Measurements from ENCODE around the gene ANKRD44. TPM values are rescaled to one million over a fixed set of nuclear protein-coding genes. Genes with fewer than 3 reads are reported as not detected.
"Not testable (repeated sequence)": the region's sequence is repeated elsewhere in the genome, so short reads cannot be mapped to it uniquely, and the experiment has no call there.

The ANKRD44 gene
- total RNA-seq, 2 donors from 2014 or later = 21.2 to 24.5 TPM

GRCh38 chr2:197297266-197297665 lies 13.3 kb downstream of the ANKRD44 start:
- no peak for DNase-seq (ENCODE audit: low spot score)
- intact Hi-C loops (cut with DNase I) = no loop called here

DNA sequence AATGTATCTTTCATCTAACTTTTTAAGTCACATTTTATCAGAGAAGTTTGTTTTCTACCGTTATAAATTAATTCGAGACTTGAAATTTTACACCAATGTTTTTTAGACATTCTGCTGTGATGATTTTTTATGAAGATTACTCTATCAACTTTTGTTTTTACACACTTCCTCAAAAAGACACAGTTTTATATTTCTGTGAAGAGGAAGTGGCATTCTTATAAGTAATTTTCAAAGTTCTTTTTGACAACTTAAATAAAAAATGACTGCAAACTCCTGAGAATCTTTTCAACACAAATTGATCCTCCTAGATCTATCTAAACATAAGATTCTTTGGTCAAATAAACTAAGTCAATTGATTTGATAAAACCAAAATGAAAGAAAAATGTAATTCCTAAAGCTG lies 13.7 kb downstream of the ANKRD44 start:
- DNase-seq (ENCODE audit: low spot score) = no peak
- intact Hi-C loops (cut with DNase I) = no loop called here

- intact Hi-C loops (cut with DNase I) = no loop called here
- no peak for DNase-seq (ENCODE audit: low spot score)
These were observed 16.3 kb downstream of the ANKRD44 start for GRCh38 chr2:197294260-197294659.

- intact Hi-C loops (cut with DNase I) = no loop called here
These were observed 17.1 kb downstream of the ANKRD44 start for GRCh38 chr2:197293252-197294007.

GRCh38 chr2:197292619-197293018 lies 18.0 kb downstream of the ANKRD44 start:
- no peak for DNase-seq (ENCODE audit: low spot score)
- intact Hi-C loops (cut with DNase I) = no loop called here

More at GRCh38 chr2:197293252-197294007, 17.1 kb downstream of the ANKRD44 start:
- DNase-seq (ENCODE audit: low spot score) = no peak

GRCh38 chr2:197287596-197287932 lies 23.0 kb downstream of the ANKRD44 start:
- DNase-seq (ENCODE audit: low spot score); intact Hi-C loops (cut with DNase I): not testable (repeated sequence)

DNA sequence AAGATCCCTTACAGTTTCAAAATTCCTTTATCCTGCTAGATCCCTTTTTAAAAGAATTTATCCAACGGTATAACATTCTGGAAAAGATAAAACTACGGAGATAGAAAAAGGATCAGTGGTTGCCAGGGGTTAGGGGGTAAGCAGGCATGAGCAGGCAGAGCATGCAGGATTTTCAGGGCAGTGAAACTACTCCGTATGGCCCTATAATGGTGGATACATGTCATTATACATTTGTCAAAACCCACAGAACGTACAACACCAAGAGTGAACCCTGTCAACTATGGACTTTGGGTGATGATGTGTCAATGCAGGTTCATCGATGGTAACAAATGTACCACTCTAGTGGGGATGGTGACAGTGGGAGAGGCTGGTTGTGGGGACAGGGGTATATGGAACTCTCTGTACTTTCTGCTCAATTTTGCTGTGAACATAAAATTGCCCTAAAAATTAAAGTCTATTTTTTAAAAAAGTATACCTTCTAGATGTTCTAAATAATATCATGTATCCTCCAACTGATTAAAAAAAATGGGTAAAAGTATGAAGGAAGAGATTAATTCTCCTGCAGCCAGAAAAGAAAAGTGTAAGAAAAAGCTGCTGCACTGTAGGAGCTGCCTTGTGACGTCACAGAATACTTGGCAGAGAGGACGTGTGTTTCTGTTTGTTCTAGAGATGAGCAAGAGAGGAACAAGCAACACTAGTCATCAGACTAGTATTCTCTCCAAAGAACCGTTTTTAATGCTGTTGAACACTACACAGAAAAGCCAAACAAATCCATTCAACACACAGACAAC lies 23.6 kb downstream of the ANKRD44 start:
- no peak for DNase-seq (ENCODE audit: low spot score)
- intact Hi-C loops (cut with DNase I) = no loop called here

DNA sequence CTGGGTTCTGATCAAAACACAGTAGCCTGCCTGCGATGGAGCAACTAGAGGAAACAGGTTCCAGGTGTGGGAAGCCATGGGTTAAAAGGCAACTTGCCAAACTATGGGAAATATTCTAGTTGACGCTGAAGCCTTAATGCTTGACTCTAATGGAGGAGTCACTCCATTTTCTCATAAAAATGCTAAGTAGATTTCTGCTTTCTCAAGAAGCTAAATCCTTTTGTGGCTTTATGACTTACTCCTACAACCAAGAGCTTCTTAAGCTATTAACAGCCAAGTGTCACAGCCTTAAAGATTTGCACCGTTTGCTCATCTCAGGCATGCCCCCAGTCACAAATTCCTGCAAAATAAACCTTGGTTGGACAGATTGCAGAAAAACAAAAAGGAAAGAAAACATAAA lies 25.2 kb downstream of the ANKRD44 start:
- intact Hi-C loops (cut with DNase I) = no loop called here
- DNase-seq (ENCODE audit: low spot score) = no peak

- intact Hi-C loops (cut with DNase I) = no loop called here
- DNase-seq (ENCODE audit: low spot score) = no peak
These were observed 25.6 kb downstream of the ANKRD44 start for GRCh38 chr2:197284956-197285355.

- DNase-seq (ENCODE audit: low spot score) = no peak
- intact Hi-C loops (cut with DNase I) = no loop called here
These were observed 29.2 kb downstream of the ANKRD44 start for GRCh38 chr2:197281421-197281820.

GRCh38 chr2:197280015-197280702 lies 30.4 kb downstream of the ANKRD44 start:
- no peak for DNase-seq (ENCODE audit: low spot score)
- intact Hi-C loops (cut with DNase I) = no loop called here

- intact Hi-C loops (cut with DNase I) = no loop called here
- DNase-seq (ENCODE audit: low spot score) = no peak
These were observed 31.5 kb downstream of the ANKRD44 start for GRCh38 chr2:197278799-197279763.

DNA sequence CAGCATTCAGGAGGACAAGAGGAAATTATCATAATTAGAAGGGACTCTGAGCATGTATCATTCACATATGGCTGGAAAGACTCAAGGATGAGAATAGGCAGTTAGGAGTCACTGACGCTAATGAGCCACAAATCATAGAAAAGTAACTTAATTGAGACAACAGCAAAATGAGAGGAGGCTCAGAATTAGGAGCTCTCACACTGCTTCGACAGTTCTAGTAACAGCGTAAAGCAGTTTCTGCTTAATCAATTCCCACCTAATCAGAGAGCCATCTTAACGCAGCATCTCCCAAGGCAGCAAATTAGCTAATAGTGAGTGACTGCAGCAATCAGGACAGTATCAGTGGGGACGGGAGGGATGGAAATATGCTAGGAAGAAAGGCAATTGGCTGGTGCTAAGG lies 32.8 kb downstream of the ANKRD44 start:
- intact Hi-C loops (cut with DNase I) = no loop called here
- no peak for DNase-seq (ENCODE audit: low spot score)

DNA sequence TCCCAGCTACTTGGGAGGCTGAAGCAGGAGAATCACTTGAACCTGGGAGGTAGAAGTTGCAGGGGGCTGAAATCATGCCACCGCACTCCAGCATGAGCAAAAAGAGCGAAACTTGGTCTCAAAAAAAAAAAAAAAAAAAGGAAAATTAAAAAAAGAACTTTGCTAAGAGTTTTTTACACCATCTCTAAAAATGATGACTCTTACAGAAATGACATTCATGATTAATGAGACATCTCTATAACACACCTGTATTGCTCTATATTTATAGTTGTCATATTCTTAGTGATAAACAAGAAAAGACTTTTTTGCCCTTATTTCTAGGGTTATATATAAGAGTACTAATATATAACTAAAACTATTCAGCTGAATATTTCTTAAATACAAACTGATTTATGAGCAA lies 34.4 kb downstream of the ANKRD44 start:
- intact Hi-C loops (cut with DNase I) = no loop called here
- no peak for DNase-seq (ENCODE audit: low spot score)

- no peak for DNase-seq (ENCODE audit: low spot score)
- intact Hi-C loops (cut with DNase I) = no loop called here
These were observed 35.6 kb downstream of the ANKRD44 start for GRCh38 chr2:197274937-197275336.

- intact Hi-C loops (cut with DNase I) = no loop called here
These were observed 36.2 kb downstream of the ANKRD44 start for GRCh38 chr2:197274349-197274748.

GRCh38 chr2:197273485-197273884 lies 37.1 kb downstream of the ANKRD44 start:
- DNase-seq (ENCODE audit: low spot score) = no peak
- intact Hi-C loops (cut with DNase I) = no loop called here

More at GRCh38 chr2:197274349-197274748, 36.2 kb downstream of the ANKRD44 start:
- no peak for DNase-seq (ENCODE audit: low spot score)

- no peak for DNase-seq (ENCODE audit: low spot score)
- intact Hi-C loops (cut with DNase I) = no loop called here
These were observed 40.0 kb downstream of the ANKRD44 start for GRCh38 chr2:197270601-197271000.

DNA sequence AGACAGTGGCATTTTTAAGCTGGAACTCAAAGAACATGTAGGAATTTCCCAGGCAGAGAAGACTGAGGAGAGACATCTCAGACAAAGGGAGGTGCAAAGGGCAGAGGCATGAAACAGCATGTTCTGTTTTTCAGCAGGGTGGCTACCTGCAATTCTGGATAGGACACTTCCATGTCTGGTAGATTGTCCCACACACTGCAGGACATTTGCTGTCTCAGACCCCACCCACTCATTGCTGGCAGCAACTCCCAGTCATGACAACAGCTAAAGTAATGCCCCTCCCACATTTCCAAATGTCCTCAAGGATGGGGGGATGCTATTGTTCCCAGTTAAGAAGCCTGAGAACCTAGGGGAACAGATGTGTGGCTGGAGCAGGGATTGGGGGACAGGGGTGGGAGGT lies 40.8 kb downstream of the ANKRD44 start:
- no peak for DNase-seq (ENCODE audit: low spot score)
- intact Hi-C loops (cut with DNase I) = no loop called here

All from posterior vena cava (tissue), 2 donors.